Stimulated activated CD4-positive, alpha-beta T cell treated with anti-CD3 and anti-CD28 coated beads, Interleukin-2, amount 100 ng/mL, for 48 hours (primary cell): Measurements from ENCODE around the gene ERG.
A peak's percentile ranks its signal among the peaks of the same experiment; 100 is the strongest.

Source experiments
- DNase-seq, 2 donors: peaks; one replicate each; pipeline ENCODE4 v3.0.0-alpha.2; 2020

ERG gene

DNA sequence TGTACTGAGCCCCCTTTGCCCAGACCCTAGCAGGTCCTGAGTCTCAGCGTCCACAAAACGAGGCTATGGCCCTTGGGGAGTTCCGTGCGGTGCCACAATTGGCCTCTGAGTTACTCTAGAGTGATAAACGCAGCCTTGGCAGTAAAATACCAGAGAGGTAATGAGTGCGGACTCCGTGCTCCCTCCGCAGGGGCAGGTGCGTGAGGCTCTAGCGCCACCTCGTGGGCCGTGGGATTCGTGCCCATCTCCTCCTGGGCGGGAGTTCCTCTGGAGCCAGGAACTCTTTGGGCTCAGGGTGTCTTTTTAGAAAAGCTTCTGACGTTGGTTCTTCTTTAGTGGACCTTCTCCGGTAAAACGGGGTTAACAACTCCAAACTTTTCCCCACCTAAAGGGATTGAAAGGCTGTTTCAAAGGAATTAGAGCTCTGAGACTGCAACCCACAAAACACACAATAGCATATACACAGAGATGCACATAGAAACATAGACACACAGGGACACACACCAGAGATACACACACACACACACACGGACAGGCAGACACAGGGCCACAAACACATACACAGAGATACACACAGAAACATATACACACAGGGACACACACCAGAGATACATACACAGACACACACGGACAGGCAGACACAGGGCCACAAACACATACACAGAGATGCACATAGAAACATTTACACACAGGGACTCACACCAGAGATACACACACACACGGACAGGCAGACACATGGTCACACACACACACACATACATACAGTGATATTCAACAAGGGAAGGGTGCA is 142.1 kb downstream of the ERG start:
- peak; percentile 77 to 84 for DNase-seq

DNA sequence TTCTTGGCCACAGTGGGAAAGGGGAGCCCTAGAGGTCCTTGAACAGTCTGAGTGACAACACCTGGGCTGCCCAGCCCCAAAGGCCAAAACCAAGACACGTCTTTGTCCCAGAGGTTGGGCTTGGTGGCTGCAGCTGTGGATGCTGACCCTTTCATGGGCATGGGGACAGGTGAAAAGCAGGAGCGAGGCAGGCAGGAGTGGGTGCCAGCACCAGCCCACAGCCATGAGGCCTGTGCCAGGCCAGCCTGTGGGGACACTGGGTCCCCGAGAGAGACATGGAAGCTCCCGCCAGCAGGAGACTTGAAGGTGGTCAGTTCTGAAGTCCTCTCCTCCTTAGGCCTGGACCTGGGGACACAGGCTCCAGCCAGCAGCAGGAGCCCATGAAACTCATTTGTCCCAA is 142.9 kb downstream of the ERG start:
- DNase-seq = no peak

DNA sequence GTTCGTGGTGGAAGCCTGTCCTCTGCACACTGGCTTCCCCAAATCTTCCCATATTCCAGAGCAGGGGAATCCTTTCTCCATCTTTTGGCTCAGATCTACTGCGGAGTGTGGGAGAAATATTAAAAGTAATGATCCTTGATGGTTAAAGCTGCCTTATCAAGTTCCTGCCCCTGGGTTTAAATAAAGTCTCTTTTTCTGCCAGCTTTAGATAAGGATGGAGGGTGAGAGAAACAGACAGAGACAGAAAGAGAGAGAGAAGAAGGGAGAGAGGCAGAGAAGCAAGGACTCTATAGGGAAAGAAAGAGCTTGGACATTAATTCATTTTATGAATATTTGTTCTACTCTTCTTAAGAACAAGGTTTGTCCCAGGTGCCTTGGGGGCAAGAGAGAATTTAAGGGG is 143.5 kb downstream of the ERG start:
- no peak for DNase-seq

DNA sequence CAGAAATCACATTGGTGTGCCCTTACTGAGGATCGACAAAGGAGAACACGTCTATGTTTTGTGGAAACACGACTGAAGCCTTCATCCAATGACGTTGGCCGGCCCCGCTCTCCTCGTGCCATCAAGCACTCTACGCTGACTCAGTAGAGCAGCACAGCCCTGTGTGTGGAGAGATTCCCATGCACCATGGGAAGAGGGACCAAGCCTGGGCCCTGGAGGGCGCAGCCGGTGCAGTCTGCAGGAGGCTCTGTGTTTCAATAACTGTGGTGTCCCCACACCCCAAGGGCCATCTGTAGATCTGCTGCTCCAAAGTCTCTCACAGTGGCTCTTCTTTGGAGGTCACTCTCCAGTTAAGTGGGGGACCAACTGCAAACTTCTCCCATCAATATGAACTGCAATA is 144.0 kb downstream of the ERG start:
- no peak for DNase-seq

DNA sequence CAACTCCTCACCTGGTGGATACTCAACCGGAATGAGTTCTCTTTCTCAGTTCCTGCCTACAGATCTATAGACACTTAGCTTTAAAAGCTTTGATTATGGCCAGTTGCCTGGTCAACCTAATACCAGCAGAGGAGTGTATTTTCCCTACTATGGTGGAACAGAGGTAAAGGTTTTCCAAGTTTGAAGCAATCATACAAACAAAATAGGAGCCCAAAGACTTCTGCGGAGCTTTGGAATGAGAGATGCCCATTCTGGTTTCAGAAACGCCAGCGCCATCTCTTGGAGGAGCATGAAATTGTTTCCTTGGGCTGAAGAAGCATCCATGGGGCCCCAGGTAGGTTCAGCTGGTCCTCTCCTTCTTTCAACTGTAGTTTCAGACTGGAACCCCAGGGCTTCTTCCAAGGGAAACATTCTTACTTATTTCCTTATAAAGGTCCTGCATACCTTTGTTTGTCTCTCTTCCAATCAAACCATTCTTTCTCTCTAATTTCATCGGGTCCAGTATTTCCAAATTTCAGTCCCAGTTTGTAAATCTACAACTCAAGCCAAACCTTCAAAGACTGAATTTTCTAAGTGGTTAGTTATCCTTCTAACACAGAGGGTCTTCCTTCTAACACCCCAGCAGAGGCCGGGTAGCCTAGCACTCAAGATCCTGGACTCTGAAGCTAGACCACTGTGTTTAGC is 145.6 kb downstream of the ERG start:
- peak; percentile 51 to 66 for DNase-seq

DNA sequence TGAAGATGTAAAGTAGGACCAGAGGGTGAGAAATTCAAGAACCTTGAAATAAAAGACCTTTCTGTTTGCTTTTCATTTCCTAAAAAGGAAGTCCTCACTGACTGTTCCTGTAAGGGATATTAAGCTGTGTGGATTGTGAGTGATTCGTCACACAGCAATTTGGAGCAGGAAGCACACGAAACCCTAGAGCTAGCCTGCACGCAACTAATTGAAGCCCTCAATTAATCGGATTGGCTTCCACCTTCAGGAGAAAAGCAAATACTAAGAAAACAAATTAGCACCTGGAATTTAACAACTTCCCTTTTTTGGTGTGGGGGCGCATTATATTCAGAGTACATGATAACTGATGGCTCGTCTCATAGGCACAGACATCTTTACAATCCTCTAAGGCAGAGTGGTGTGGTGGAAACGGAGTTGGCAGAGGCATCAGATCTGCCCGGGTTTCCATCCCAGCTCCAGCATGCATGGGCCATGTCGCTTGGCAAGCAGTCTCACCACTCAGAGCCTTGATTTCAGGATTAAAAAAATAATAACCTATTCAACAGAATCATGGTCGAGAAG is 146.2 kb downstream of the ERG start:
- DNase-seq = no peak

DNA sequence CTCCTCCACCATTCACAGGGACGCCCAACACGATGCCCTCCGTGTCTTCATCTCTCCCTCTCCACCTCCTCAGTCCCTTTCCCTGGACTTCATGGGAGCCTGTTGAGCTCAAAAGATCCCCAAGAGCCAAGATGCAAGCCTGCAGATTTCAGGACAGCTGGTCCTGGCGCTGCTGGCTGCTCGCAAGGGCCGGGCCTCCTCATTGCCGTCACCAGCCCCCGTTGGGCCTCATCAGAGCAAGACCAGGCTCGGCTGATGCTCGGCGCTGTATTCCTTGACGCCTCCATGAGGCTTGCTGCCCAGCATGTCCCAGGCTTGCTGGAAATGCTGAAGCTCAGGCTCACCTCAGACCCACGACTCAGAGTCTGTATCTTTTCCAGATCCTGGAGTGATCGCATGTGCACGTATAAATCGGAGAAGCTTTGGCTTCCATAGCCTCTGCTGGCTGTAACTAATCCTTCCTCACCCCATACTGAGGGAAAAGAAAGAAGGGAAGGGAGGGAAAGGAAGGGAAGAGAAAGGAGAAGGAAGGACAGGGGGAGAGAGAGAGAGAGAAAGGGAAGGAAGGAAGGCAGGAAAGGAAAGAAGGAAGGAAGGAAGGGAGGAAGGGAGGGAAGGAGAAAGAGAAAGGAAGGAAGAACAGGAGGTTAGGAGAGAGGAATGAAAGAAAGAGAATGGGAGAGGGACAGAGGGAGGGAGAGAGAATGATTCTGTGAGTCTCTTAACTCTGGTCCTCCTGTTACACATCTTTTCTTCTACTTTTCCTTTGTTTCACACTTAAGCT is 146.9 kb downstream of the ERG start:
- DNase-seq = no peak

DNA sequence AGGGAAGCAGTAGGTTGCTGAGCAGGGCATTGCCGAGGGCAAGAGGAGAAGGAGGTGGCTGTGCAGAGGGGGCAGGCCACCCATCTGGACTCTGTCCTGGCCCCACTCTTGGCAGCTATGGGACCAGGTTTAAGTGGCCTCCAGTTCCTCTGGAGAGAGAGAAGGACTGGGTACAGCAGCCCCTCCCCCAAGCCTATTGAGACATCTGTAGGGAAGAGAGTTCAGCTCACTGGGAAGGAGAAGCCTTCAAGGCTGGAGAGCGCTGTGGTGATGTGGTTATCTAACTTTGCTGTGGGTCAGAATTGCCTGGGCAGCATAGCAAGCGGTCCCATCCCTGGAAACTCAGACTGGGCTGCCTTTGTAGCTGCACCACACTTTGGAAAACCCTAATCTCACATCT is 147.6 kb downstream of the ERG start:
- no peak for DNase-seq

DNA sequence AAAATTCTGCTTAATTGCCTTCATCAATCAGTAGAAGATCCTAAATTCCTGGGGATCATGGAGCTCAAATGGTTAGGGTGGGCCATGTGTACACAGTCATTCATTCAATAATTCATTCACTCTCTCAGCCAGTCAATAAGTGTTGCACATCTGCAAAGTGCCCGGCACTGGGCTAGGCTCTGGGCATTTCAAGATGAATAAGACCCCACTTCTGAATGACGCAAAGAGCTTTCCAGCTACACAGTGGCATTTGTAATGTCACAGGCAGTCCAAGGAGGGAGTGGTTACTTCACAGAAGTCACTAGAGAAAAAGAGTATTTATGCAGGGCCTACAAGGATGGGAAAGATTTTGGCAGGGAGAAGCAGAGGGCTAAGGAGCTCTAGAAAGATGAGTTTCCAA is 148.3 kb downstream of the ERG start:
- no peak for DNase-seq

DNA sequence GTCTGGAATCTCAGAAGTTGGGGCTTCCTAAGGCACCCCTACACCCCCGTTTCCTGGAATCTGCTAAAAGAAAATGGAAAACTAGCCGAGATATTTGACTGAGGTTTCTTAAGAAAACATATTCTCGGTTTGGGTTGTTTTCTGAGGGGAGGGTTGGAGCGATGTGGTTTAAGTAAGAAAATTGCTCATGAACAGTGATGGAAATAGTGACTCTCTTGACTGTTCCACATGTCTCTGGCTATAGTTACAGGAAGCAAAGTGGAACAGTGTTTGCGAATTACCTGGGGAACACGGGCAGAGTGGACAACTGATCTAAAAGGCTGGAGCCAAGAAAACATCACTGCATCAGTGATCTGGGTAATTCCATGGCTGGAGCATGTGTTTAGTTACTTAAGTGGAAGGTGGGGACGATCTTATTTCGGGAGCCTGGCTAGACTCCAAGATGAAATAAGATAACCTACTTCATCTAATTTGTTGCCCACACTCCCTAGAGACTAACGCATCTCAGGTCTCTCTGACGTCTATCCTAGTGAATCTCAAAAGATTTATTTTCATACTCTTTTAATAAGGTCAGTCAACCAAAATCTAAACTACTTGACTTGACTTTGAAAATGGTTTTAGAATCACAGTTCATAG is 149.0 kb downstream of the ERG start:
- DNase-seq = peak in 1 of 2 donors; percentile 18

DNA sequence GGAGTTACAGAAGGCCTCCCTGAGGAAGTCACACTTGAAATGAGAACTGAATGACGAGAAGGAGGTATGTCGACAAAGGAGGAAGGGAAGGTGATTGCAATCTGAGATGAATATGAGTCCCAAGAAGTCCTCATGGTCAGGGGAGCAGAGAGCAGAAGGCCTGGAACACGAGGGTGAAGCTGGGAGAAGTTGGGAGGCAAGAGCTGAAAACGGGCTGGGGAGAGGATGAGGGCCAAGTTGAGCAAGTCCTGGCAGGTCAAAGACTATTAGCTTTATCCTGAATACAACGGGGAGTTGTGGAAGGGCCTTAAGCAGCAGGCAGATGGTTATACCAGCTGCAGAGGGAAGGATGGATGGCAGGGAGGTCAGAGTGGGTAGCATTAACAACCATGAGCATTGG is 152.0 kb downstream of the ERG start:
- DNase-seq = no peak

DNA sequence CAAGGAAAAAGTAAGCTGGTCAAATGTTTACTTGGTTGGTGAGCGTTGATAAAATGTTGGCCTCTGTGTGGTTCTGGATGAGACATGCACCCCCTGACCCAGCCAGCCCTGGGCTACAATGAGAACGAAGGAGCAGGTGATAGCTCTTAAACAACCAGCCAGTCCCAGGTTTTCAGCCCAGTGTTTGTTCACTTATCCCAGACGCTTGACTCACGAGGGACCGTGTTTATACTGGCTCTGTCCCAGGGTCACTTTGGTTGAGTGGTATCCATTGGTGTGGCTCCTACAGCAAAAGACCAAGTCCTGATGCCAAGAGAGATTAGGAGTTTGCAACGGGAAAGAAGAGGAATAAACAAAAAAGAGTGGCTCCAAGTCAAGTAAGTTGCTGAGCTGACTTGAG is 154.6 kb downstream of the ERG start:
- DNase-seq = no peak

DNA sequence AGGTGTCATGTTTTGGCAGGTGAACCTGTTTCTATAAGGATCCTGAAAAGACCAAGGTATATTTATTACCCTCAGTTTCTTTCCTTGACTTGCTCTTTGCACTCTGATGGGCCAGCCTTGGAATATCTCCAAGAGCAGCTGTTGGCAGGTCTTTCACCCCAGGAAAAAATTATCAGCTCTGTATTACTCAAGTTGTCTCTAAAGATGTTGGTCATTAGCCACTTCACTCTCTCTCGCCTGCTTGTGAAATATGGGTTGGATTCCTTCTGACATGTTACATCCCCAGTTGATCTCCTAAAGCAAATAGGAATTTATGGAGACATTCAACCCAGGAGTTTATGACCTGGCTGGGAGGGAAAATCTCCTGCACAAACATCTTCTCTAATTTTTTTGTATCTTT is 155.5 kb downstream of the ERG start:
- DNase-seq = no peak

DNA sequence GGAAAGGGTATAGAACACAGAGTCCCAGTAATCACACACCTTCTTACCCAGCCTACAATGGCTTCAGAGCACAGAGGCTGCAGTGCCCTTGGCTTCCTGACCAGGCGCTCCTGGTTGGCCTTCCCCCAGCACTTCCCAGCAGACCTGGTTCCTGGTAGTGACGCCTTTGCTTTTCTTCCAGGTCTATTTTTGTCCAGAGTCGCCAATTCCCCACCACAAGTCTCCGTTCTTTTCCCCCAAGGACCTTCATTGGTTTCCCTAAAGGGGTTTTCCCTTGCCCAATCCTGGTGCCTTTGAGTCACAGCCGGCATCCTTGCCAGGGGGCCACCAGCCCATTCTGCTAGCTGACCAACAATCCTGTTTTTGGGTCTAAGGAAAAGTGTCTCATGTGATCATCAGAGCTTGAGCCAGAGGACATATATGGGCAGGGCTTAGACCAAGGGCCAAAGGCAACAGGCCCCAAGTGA is 156.7 kb downstream of the ERG start:
- no peak for DNase-seq

DNA sequence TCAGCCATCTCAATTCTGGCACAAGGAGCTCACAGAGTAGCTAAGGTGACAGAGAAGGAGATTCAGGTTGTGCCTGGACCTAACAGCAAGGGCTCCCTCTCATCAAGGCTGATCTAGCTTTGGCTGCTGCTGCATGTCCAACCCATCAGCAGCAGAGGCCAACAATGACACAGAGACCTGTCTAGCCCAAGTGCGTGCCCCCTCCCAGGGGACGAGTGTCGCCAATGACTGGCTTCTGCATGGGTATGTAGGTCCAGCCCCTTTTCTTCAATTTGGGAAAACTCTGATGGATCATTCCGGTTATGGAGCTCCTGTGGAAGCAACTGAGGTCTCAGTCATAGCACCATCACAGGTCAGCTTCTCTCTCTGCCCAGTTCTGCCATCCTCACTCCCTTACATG is 158.1 kb downstream of the ERG start:
- DNase-seq = no peak

DNA sequence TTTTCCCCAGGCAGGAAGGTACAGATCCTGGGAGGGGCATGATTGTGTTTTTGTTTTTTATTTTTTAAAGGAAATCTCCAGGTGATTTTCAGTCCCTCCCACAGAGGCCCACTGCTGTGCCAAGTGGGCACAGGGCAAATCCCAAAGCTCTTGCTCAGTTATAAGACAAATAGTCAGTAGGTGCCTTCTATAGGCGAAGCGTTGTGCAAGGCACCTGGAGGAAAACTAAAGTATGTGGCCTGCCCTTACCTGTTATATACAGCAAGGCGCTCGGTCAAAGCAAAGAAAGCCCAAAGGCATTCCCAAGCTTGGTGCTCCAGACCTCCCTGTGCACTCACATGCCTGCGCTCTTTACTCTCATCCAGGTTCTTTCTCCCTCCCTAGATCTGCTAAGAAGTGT is 160.5 kb downstream of the ERG start:
- DNase-seq = no peak

DNA sequence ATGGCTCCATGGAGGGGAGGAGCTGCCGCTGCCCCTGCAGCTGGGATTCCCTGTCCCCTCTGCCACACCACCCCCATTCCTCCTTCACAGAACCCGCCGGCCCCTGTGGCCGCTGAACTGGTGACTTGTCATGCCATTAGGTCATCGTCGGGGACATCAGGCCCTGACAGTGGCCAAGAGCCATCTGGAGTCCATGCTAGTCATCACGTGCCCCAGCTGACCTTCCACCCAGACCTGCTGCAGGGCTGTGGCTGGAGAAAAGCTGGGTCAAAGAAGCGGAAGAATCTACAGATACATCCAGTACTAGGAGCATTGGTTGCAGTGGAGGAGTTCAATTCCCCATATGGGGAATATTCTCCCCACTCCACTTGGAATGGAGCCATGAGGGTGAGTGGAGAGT is 163.4 kb downstream of the ERG start:
- no peak for DNase-seq

DNA sequence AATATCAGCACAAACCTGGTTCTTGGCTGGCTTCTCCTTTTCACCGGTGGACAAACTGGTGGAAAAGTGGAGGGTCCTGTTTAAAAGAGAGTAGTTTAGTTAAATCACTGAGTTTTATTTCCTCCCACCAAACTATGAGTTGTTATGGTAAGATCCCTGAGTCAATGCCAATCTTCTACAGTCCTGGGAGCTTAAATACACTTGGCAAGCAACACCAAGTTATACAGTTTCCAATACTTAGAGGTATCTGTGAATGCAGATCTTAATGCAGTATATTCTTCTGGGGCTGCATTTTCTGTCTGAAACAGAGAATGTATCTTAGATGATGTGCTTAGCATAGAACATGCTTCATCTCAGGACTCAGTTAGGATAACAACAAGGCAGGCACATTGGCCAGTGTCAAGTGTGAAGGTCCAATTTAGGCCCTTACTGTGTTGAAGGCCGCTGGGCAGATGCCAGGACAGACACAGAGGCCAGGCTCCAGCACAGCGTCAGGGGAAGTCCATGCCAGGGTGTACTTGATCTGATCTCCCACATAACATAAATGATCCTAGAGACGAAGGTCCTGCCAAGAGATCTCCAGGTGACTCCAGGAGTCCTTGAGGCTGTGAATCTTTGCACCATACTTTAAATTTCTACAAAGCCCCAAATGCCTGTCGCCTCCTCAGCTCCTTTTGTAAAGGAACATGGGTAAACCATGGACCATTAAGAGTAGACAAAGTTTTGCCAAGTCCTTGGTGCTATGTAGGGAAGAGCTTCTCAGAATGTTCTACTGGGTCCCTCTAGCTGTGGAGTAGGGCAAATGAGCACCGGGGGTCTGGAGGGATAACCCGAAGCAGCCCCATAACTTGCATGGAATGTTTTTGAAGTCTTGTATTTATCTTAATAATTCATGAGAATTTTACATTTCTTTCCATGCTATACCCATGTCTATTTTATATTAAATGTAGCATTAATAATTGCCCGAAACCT is 164.7 kb downstream of the ERG start:
- DNase-seq = no peak

DNA sequence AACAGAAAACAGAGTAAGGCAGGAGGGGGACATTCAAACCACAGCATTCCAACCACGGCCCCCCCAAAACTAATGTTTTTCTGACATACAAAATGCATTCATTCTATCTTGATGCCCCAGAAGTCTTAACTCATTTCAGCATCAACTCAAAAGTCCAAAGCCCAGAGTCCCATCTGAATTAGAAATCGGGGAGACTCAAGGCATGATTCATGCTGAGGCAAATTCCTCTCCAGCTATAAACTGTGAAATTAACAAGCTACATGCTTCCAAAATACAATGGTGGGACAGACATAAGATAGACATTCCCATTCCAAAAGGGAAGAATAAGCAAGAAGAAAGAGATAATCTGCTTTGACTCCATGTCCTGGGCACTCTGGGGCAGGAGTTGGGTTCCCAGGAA is 167.6 kb downstream of the ERG start:
- DNase-seq = no peak
